Caco-2 (cell line): Measurements from ENCODE around the gene RHOV. TPM values are rescaled to one million over a fixed set of nuclear protein-coding genes. Genes with fewer than 3 reads are reported as not detected.
A peak's percentile ranks its signal among the peaks of the same experiment; 100 is the strongest.

Source experiments
- BruUV-seq: library from RNA; stranded (reverse); fragments of 400-500 nt; replicated peaks from 2 replicates; lab custom pipeline; 2021; lab: Mats Ljungman, UMichigan
- CTCF ChIA-PET: fragments of 300-600 bp; sonication (Branson Sonifier 250); formaldehyde crosslinking; loops from one replicate; lab custom pipeline; 2022; ENCODE audit warnings: antibody characterized with exemption; lab: Charles Lee
- POLR2A ChIA-PET: fragments of 300-600 bp; sonication (Branson Sonifier 250); formaldehyde crosslinking; loops from one replicate; lab custom pipeline; 2022; ENCODE audit warnings: antibody characterized with exemption; lab: Charles Lee
- DNase-seq, 2 experiments: peaks; one replicate each; pipeline versions ENCODE4 v3.0.0 to v3.0.0-alpha.2; 2020 to 2022
- H3K27me3 ChIP-seq: replicated peaks from 2 replicates; pipeline ENCODE4 v1.6.0; 2011; ENCODE audit warnings: low read length; ENCODE audit not compliant: control insufficient read depth, insufficient read depth
- H3K36me3 ChIP-seq: 2 replicates; pipeline ENCODE4 v1.5.1; 2011; ENCODE audit warnings: low read length; ENCODE audit not compliant: control insufficient read depth, insufficient read depth
- H3K4me1 ChIP-seq: fragments of 250-450 bp; sonication (Bioruptor Pico); 2 replicates; pipeline ENCODE4 v1.5.1; 2020; ENCODE audit warnings: mild to moderate bottlenecking
- H3K4me3 ChIP-seq: 2 replicates; pipeline ENCODE4 v1.5.1; 2011; ENCODE audit warnings: low read depth, mild to moderate bottlenecking, control low read depth, low read length
- H3K9me3 ChIP-seq: fragments of 250-450 bp; sonication (Bioruptor Pico); 2 replicates; pipeline ENCODE4 v1.5.1; 2020; ENCODE audit warnings: mild to moderate bottlenecking, moderate library complexity
- H3K27ac Mint-ChIP-seq: one replicate; pipeline ENCODE4 v1.8.0; 2022; ENCODE audit warnings: mixed read lengths; ENCODE audit not compliant: unreplicated experiment
- H3K27me3 Mint-ChIP-seq: one replicate; pipeline ENCODE4 v1.8.0; 2022; ENCODE audit warnings: mixed read lengths; ENCODE audit not compliant: insufficient read depth, unreplicated experiment
- H3K36me3 Mint-ChIP-seq: one replicate; pipeline ENCODE4 v1.8.0; 2022; ENCODE audit warnings: mild to moderate bottlenecking, mixed read lengths; ENCODE audit not compliant: insufficient read depth, unreplicated experiment
- H3K4me1 Mint-ChIP-seq: one replicate; pipeline ENCODE4 v1.8.0; 2022; ENCODE audit warnings: low read depth, mixed read lengths; ENCODE audit not compliant: unreplicated experiment
- H3K4me3 Mint-ChIP-seq: one replicate; pipeline ENCODE4 v1.8.0; 2022; ENCODE audit warnings: mild to moderate bottlenecking, moderate library complexity, mixed read lengths; ENCODE audit not compliant: unreplicated experiment
- H3K9me3 Mint-ChIP-seq: one replicate; pipeline ENCODE4 v1.8.0; 2022; ENCODE audit warnings: mixed read lengths; ENCODE audit not compliant: unreplicated experiment
- CTCF ChIP-seq, 2 experiments: fragments of 200-600 bp in 1 of 2; IDR thresholded peaks; 1 replicate in 1 of 2; 2 replicates in 1 of 2; pipeline versions ENCODE4 v1.5.1 to v1.8.0; 2011 to 2022; ENCODE audit warnings: antibody characterized with exemption in 1 of 2, control low read depth in 1 of 2, inconsistent platforms in 1 of 2, low read depth in 1 of 2, low read length in 1 of 2, mild to moderate bottlenecking in 1 of 2, moderate library complexity in 1 of 2; ENCODE audit not compliant: insufficient read depth in 1 of 2, severe bottlenecking in 1 of 2, unreplicated experiment in 1 of 2
- intact Hi-C: fragments of 100-400 bp; cut with micrococcal nuclease; formaldehyde crosslinking; loops from one replicate; pipeline ENCODE4 v1.10.0; 2022; ENCODE audit not compliant: unreplicated experiment
- total RNA-seq: library from RNA; stranded (reverse); gene quantifications from 2 replicates; pipeline ENCODE4 v1.2.3, GENCODE V29; 2022

The RHOV gene
- total RNA-seq, 1 experiment from 2014 or later = 4.4 TPM

- peaks cover 14% of the 10 kb centered on the region for H3K4me1 ChIP-seq
- intact Hi-C loops = loop anchor here (1.0 to 10.0 kb wide), 6 partner anchors 22 to 200 kb away; partner anchors contain the start of genes RAD51 and RMDN3
- peak; percentile 82 for DNase-seq
- POLR2A ChIA-PET = interaction anchor here (0.6 to 2.4 kb wide), 15 partner anchors 11 to 438 kb away, joined by 3 to 23 read pairs (median 5); partner anchors contain the start of genes DLL4, DNAJC17, INO80 and NUSAP1
- no peaks in the 10 kb centered on the region for H3K9me3 Mint-ChIP-seq
- peaks cover 23% of the 10 kb centered on the region for H3K4me1 Mint-ChIP-seq
- H3K36me3 ChIP-seq = peaks cover 2% of the 10 kb centered on the region; the same call in 1 of the 2 replicates
- TF ChIP-seq CTCF (IDR thresholded peaks at IDR 0.05; ENCODE audit: insufficient read depth in 1 of 2, low read depth in 1 of 2, low read length in 1 of 2, severe bottlenecking in 1 of 2, unreplicated experiment in 1 of 2) = peak; percentile 56 to 74
- peaks cover 56% of the 10 kb centered on the region for H3K36me3 Mint-ChIP-seq
- BruUV-seq = TSS peak; percentile 85
- no peaks in the 10 kb centered on the region for H3K27me3 Mint-ChIP-seq
- peak overlapping the region; percentile 88 for H3K4me3 Mint-ChIP-seq
- peak overlapping the region; percentile 87 for H3K4me3 ChIP-seq
- no peaks in the 10 kb centered on the region for H3K27me3 ChIP-seq
- CTCF ChIA-PET = interaction anchor here (0.6 to 3.1 kb wide), 33 partner anchors 8 to 603 kb away, joined by 3 to 112 read pairs (median 6); partner anchors contain the start of genes CHAC1, DLL4, DNAJC17 and GCHFR
- no peaks in the 10 kb centered on the region for H3K9me3 ChIP-seq
- H3K27ac Mint-ChIP-seq = peak overlapping the region; percentile 87
Observed at GRCh38 chr15:40894681-40895448, 20.8 kb upstream of the RHOV start.

GRCh38 chr15:40893733-40894680, 20.0 kb upstream of the RHOV start, which contains the start of gene VPS18:
Gene VPS18 (plus strand): TSS chr15:40894450. CDS start chr15:40894769, 319 bp downstream.
- H3K9me3 Mint-ChIP-seq = no peaks in the 10 kb centered on the region
- POLR2A ChIA-PET = interaction anchor here (0.6 to 2.4 kb wide), 17 partner anchors 20 to 438 kb away, joined by 3 to 23 read pairs (median 4); partner anchors contain the start of genes DLL4, DNAJC17, INO80 and NUSAP1
- peaks cover 23% of the 10 kb centered on the region for H3K4me1 Mint-ChIP-seq
- Histone ChIP-seq H3K36me3 (peaks cover 2% of the 10 kb centered on the region; the same call in 1 of the 2 replicates), H3K27me3 (no peaks in the 10 kb centered on the region), H3K9me3 (no peaks in the 10 kb centered on the region), H3K4me1 (peaks cover 14% of the 10 kb centered on the region), H3K4me3 (peak within 1 kb of the TSS; percentile 87)
- no peaks in the 10 kb centered on the region for H3K27me3 Mint-ChIP-seq
- peaks cover 47% of the 10 kb centered on the region for H3K36me3 Mint-ChIP-seq
- peak; percentile 97 to 98 for DNase-seq
- intact Hi-C loops = loop anchor here (1.0 to 10.0 kb wide), 6 partner anchors 21 to 199 kb away; partner anchors contain the start of genes RAD51 and RMDN3
- peak; percentile 84 to 85 for TF ChIP-seq CTCF (IDR thresholded peaks at IDR 0.05; ENCODE audit: insufficient read depth in 1 of 2, low read depth in 1 of 2, low read length in 1 of 2, severe bottlenecking in 1 of 2, unreplicated experiment in 1 of 2)
- CTCF ChIA-PET = interaction anchor here (0.6 to 3.1 kb wide), 31 partner anchors 9 to 304 kb away, joined by 3 to 112 read pairs (median 6); partner anchors contain the start of genes CHAC1, DLL4, DNAJC17 and GCHFR
- H3K4me3 Mint-ChIP-seq = peak within 1 kb of the TSS; percentile 88
- H3K27ac Mint-ChIP-seq = peak within 1 kb of the TSS; percentile 87
- no TSS peak for BruUV-seq
